ENCODE measurements around the gene PDE11A.

DNA sequence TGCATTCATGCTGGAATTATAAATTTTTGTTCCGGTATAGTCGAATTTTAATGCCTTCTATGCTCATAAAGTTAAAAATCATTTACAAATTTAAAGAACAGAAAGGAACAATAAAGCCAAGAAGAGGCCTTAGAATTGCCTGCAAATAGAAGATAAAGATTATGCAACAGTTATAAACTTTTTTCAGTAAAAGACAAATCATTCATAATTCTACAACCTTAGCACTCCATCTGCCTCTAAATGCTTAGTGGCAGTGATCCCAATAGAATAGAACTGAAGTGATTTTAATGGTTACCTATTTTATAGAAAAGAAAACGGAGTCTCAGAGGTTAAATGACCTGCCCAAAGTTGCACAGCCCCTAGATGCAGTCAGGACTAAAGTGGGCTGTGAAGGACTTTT, 468.8 kb downstream of the PDE11A start:
- no peak for TF ChIP-seq POLR2A (IDR thresholded peaks at IDR 0.05)
- TF ChIP-seq, protein P1, sequence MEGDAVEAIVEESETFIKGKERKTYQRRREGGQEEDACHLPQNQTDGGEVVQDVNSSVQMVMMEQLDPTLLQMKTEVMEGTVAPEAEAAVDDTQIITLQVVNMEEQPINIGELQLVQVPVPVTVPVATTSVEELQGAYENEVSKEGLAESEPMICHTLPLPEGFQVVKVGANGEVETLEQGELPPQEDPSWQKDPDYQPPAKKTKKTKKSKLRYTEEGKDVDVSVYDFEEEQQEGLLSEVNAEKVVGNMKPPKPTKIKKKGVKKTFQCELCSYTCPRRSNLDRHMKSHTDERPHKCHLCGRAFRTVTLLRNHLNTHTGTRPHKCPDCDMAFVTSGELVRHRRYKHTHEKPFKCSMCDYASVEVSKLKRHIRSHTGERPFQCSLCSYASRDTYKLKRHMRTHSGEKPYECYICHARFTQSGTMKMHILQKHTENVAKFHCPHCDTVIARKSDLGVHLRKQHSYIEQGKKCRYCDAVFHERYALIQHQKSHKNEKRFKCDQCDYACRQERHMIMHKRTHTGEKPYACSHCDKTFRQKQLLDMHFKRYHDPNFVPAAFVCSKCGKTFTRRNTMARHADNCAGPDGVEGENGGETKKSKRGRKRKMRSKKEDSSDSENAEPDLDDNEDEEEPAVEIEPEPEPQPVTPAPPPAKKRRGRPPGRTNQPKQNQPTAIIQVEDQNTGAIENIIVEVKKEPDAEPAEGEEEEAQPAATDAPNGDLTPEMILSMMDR (IDR thresholded peaks at IDR 0.05) = no peak

Measured in tibial nerve (tissue), 3 donors.